Ascending aorta (tissue), 2 donors: ENCODE data around the gene ARMCX1. TPM values are rescaled to one million over a fixed set of nuclear protein-coding genes. Genes with fewer than 3 reads are reported as not detected.

Experiments
- DNase-seq, 2 donors: peaks; one replicate each; pipeline ENCODE4 v3.0.0-alpha.2; 2019; ENCODE audit warnings: low spot score in 2 of 2
- H3K27ac ChIP-seq, 2 donors: fragments of 200-600 bp; sonication (generic); one replicate each; pipeline ENCODE4 v1.5.1; 2016 to 2017; ENCODE audit warnings: mild to moderate bottlenecking in 1 of 2
- H3K27me3 ChIP-seq: fragments of 200-600 bp; sonication (generic); one replicate; pipeline ENCODE4 v1.5.1; 2017
- H3K36me3 ChIP-seq, 2 donors: fragments of 200-600 bp; sonication (generic); one replicate each; pipeline ENCODE4 v1.5.1; 2016
- H3K4me1 ChIP-seq, 2 donors: fragments of 200-600 bp; sonication (generic); one replicate each; pipeline ENCODE4 v1.5.1; 2016 to 2017; ENCODE audit warnings: mild to moderate bottlenecking in 1 of 2
- H3K4me3 ChIP-seq, 2 donors: fragments of 200-600 bp; sonication (generic); one replicate each; pipeline ENCODE4 v1.5.1; 2016 to 2017; ENCODE audit warnings: mild to moderate bottlenecking in 1 of 2
- H3K9me3 ChIP-seq, 2 donors: fragments of 200-600 bp; sonication (generic); one replicate each; pipeline ENCODE4 v1.5.1; 2016
- CTCF ChIP-seq, 3 experiments: fragments of 200-600 bp in 2 of 3; fragments of 450-650 bp in 1 of 3; sonication (generic) in 2 of 3; IDR thresholded peaks; one replicate each; pipeline ENCODE4 v1.5.1; 2016 to 2019; ENCODE audit warnings: antibody characterized with exemption in 3 of 3, mild to moderate bottlenecking in 1 of 3, moderate library complexity in 1 of 3
- intact Hi-C: fragments of 100-400 bp; cut with DNase I; formaldehyde crosslinking; loops from one replicate; pipeline ENCODE4 v1.15.1; 2023
- total RNA-seq: library from RNA; depleted of rRNA; stranded (reverse); fragments of >200 nt; gene quantifications from one replicate; pipeline ENCODE4 v1.1.0, GENCODE V29; 2016

The ARMCX1 gene
- total RNA-seq, 1 donor from 2014 or later, result 9.2 TPM

- intact Hi-C loops, result no loop called here
- Histone ChIP-seq H3K4me3 (no peak overlapping the region), H3K27ac (no peak overlapping the region)
Measured at GRCh38 chrX:101602077-101602476, 51.7 kb downstream of the ARMCX1 start.

More at GRCh38 chrX:101602077-101602476, 51.7 kb downstream of the ARMCX1 start:
- no peak for TF ChIP-seq CTCF (IDR thresholded peaks at IDR 0.05)
- H3K27me3 ChIP-seq, result no peaks in the 10 kb centered on the region
- no peaks in the 10 kb centered on the region for H3K36me3 ChIP-seq
- DNase-seq, result no peak
- H3K4me1 ChIP-seq, result no peaks in the 10 kb centered on the region
- H3K9me3 ChIP-seq, result no peaks in the 10 kb centered on the region

Other genes starting within 250 kb of the ARMCX1 start
- gene TIMM8A, start 201.8 kb upstream of the ARMCX1 start, total RNA-seq, result not detected
- gene BTK, start 164.4 kb upstream of the ARMCX1 start, total RNA-seq, result 0.64 TPM
- gene RPL36A, start 159.5 kb upstream of the ARMCX1 start, total RNA-seq, result 822 TPM
- 9.0 TPM for gene GLA, start 142.6 kb upstream of the ARMCX1 start, total RNA-seq
- gene HNRNPH2, start 142.3 kb upstream of the ARMCX1 start, total RNA-seq, result 21.4 TPM
- 7.3 TPM for gene ARMCX4, start 65.1 kb upstream of the ARMCX1 start, total RNA-seq
- 9.4 TPM for gene ARMCX6, start 67.5 kb downstream of the ARMCX1 start, total RNA-seq
- gene ARMCX3, start 72.6 kb downstream of the ARMCX1 start, total RNA-seq, result 12.3 TPM
- 9.7 TPM for gene ARMCX2, start 109.3 kb downstream of the ARMCX1 start, total RNA-seq